GM12878 (cell line): ENCODE results near the gene TUBB. TPM values are rescaled to one million over a fixed set of nuclear protein-coding genes. Genes with fewer than 3 reads are reported as not detected.

Experiments
- ATAC-seq: fragments of 200-7000 bp; cut with Tn5 transposase; 3 replicates; pipeline ENCODE4 v1.9.1; 2020; ENCODE audit warnings: mild to moderate bottlenecking, moderate library complexity
- BruUV-seq: library from RNA; stranded (reverse); fragments of 400-500 nt; replicated peaks from 2 replicates; lab custom pipeline; 2021; lab: Mats Ljungman, UMichigan
- CTCF ChIA-PET: fragments of 300-600 bp; sonication (Branson Sonifier 250); formaldehyde crosslinking; extraction: SDS; loops from one replicate; lab custom pipeline; 2021; ENCODE audit warnings: inconsistent platforms; lab: Yijun Ruan, JAX
- POLR2A ChIA-PET: fragments of 350-600 bp; formaldehyde crosslinking; extraction: SDS; loops from one replicate; lab custom pipeline; 2021; ENCODE audit warnings: inconsistent platforms; lab: Charles Lee
- RAD21 ChIA-PET: fragments of 300-600 bp; sonication (Branson Sonifier 250); formaldehyde crosslinking; loops from one replicate; lab custom pipeline; 2023; ENCODE audit warnings: antibody characterized with exemption; ENCODE audit not compliant: unreplicated experiment; lab: Charles Lee
- SMC1A ChIA-PET: fragments of 300-600 bp; sonication (Branson Sonifier 250); formaldehyde crosslinking; loops from one replicate; lab custom pipeline; 2023; ENCODE audit not compliant: unreplicated experiment, uncharacterized antibody; lab: Charles Lee
- DNase-seq: peaks from one replicate; pipeline ENCODE4 v3.0.0-alpha.2; 2011; ENCODE audit warnings: low read depth, low spot score
- FAIRE-seq: peaks from 3 replicates; lab custom pipeline; 2011; peaks lifted over from hg19 to GRCh38; lab: Jason Lieb, UNC
- H2AFZ ChIP-seq: 2 replicates; pipeline ENCODE4 v1.6.0; 2011; ENCODE audit warnings: low read depth, low read length, control low read depth; ENCODE audit not compliant: control insufficient read depth
- H3K27ac ChIP-seq: 2 replicates; pipeline ENCODE4 v1.5.1; 2011; ENCODE audit warnings: control low read depth; ENCODE audit not compliant: control insufficient read depth, insufficient read depth
- H3K27me3 ChIP-seq, 2 experiments: replicated peaks in 1 of 2; 2 replicates each; pipeline versions ENCODE4 v1.6.0 to v1.6.1; 2011; ENCODE audit warnings: low read length in 1 of 2; ENCODE audit not compliant: control insufficient read depth in 2 of 2, insufficient read depth in 2 of 2
- H3K36me3 ChIP-seq, 2 experiments: 2 replicates each; pipeline ENCODE4 v1.5.1; 2011; ENCODE audit warnings: low read length in 1 of 2; ENCODE audit not compliant: control insufficient read depth in 2 of 2, insufficient read depth in 2 of 2
- H3K4me1 ChIP-seq: 2 replicates; pipeline ENCODE4 v1.6.1; 2011; ENCODE audit warnings: mild to moderate bottlenecking, low read length, moderate library complexity, mixed read lengths; ENCODE audit not compliant: control insufficient read depth, insufficient read depth
- H3K4me2 ChIP-seq: 2 replicates; pipeline ENCODE4 v1.6.0; 2011; ENCODE audit warnings: control low read depth; ENCODE audit not compliant: control insufficient read depth, insufficient read depth
- H3K4me3 ChIP-seq: fragments of 200-600 bp; sonication (generic); 2 replicates; pipeline ENCODE4 v1.5.1; 2016
- H3K79me2 ChIP-seq: 2 replicates; pipeline ENCODE4 v1.6.0; 2011; ENCODE audit warnings: low read length; ENCODE audit not compliant: control insufficient read depth, insufficient read depth
- H3K9ac ChIP-seq: 2 replicates; pipeline ENCODE4 v1.8.0; 2011; ENCODE audit warnings: low read length, control low read depth, mixed read lengths; ENCODE audit not compliant: control insufficient read depth, insufficient read depth
- H3K9me3 ChIP-seq: replicated peaks from 3 replicates; pipeline ENCODE4 v1.5.1; 2011; ENCODE audit warnings: mild to moderate bottlenecking, low read length; ENCODE audit not compliant: control insufficient read depth, insufficient read depth
- H4K20me1 ChIP-seq: 2 replicates; pipeline ENCODE4 v1.6.0; 2011; ENCODE audit not compliant: control insufficient read depth, insufficient read depth
- HSF1 ChIP-seq: fragments of 150-350 bp; IDR thresholded peaks from 2 replicates; pipeline ENCODE4 v1.6.1; 2014; ENCODE audit warnings: mild to moderate bottlenecking, low read depth, low read length
- JUND ChIP-seq: IDR thresholded peaks from 2 replicates; pipeline ENCODE4 v1.6.1; 2012; ENCODE audit warnings: low read depth, mild to moderate bottlenecking, low read length, improper control_type of control experiment, moderate library complexity
- MXI1 ChIP-seq: fragments of 150-350 bp; IDR thresholded peaks from 2 replicates; pipeline ENCODE4 v1.6.1; 2011; ENCODE audit warnings: low read depth, mild to moderate bottlenecking, inconsistent platforms, low read length, improper control_type of control experiment
- PKNOX1 ChIP-seq: fragments of 450-650 bp; IDR thresholded peaks from 2 replicates; pipeline ENCODE4 v1.6.1; 2016; ENCODE audit warnings: mild to moderate bottlenecking
- SIX5 ChIP-seq: IDR thresholded peaks from 2 replicates; pipeline ENCODE4 v1.6.1; 2011; ENCODE audit warnings: mild to moderate bottlenecking, low read depth, low read length, moderate library complexity; ENCODE audit not compliant: severe bottlenecking
- SREBF1 ChIP-seq: IDR thresholded peaks from 2 replicates; pipeline ENCODE4 v1.6.1; 2012; ENCODE audit warnings: mild to moderate bottlenecking, low read length
- SRF ChIP-seq, 2 experiments: IDR thresholded peaks; 2 replicates each; pipeline ENCODE4 v1.6.1; 2011; ENCODE audit warnings: low read depth in 2 of 2, low read length in 2 of 2, mild to moderate bottlenecking in 1 of 2, moderate library complexity in 1 of 2
- SUPT20H ChIP-seq: IDR thresholded peaks from 2 replicates; pipeline ENCODE4 v1.6.1; 2011; ENCODE audit warnings: low read depth, mild to moderate bottlenecking, low read length, moderate library complexity, borderline replicate concordance; ENCODE audit not compliant: control insufficient read depth
- ZNF207 ChIP-seq: fragments of 450-650 bp; IDR thresholded peaks from 2 replicates; pipeline ENCODE4 v1.6.1; 2014; ENCODE audit warnings: antibody characterized with exemption, mild to moderate bottlenecking, borderline replicate concordance
- WGBS: methylation state at CpG from one replicate; pipeline ENCODE4 v1.1.6; 2016; ENCODE audit warnings: low lambda C conversion rate; ENCODE audit not compliant: insufficient replicate concordance, insufficient coverage; ENCODE audit errors: missing lambda C conversion rate; 5-methylcytosine and 5-hydroxymethylcytosine counted together
- in situ Hi-C: fragments of 300-500 bp; cut with MboI; formaldehyde crosslinking; loops from 9 replicates; pipeline ENCODE4 v1.14.3; 2018; ENCODE audit warnings: mixed read lengths
- intact Hi-C: fragments of 100-400 bp; cut with micrococcal nuclease; formaldehyde crosslinking; loops from one replicate; pipeline ENCODE4 v1.14.2; 2022; ENCODE audit not compliant: unreplicated experiment
- polyA plus RNA-seq, 11 experiments: library from polyadenylated mRNA; depleted of rRNA in 4 of 11; unstranded in 6 of 11; stranded (reverse) in 5 of 11; fragments of >200 nt; fragmentation: Nextera tagmentation in 4 of 11; fragmentation: Illumina TruSeq in 1 of 11; extraction: Ambion mirVana in 4 of 11; extraction: Trizol in 1 of 11; gene quantifications; 1 replicate in 1 of 11; 2 replicates in 10 of 11; pipeline versions ENCODE4 v1.2.1 to v1.2.3, GENCODE V29; 2011 to 2016; ENCODE audit warnings: inconsistent platforms in 2 of 11, missing spikeins in 2 of 11, low read depth in 1 of 11
- total RNA-seq, 4 experiments: library from RNA; depleted of rRNA in 3 of 4; stranded (reverse); fragments of >200 nt in 3 of 4; fragmentation: Illumina TruSeq in 1 of 4; extraction: Trizol in 1 of 4; gene quantifications; 2 replicates each; pipeline versions ENCODE4 v1.2.1 to v1.2.3, GENCODE V29; 2013 to 2021
- TF ChIP-seq, protein P1 (sequence below): fragments of 450-650 bp; IDR thresholded peaks from 2 replicates; pipeline ENCODE4 v1.6.1; 2018; ENCODE audit warnings: borderline replicate concordance, mild to moderate bottlenecking; ENCODE audit not compliant: partially characterized antibody

The TUBB gene
- total and polyA plus RNA-seq, 10 of the 15 experiments (the other 5 are each of a cell fraction or from before 2014, with no cell fraction given), result 1,039 to 3,052 (median 1,656) TPM

DNA sequence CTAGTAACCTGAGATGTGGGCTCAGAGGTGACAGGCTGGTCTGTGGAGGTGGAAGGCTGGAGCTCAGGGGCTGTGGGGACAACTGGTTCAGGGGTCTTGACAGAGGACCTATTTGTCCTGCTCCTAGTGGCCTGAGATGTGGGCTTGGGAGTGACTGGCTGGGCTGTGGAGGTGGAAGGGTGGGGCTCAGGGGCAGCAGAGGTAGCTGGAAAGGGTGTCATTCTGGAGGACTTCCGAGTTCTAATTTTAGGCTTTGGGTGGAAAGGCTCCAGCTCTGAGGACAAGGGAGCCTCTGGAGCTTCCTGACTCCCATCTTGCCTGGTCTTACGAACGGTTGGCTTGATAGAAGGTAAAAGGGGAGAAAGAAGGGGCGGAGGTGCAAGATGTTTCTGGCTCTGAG, 14.5 kb upstream of the TUBB start:
- no peaks in the 10 kb centered on the region for H3K9me3 ChIP-seq
- CTCF ChIA-PET, result interaction anchor here (1.2 to 3.0 kb wide), 3 partner anchors 15 to 116 kb away, joined by 4 to 7 read pairs (median 5); partner anchors contain the start of gene NRM
- H3K4me1 ChIP-seq, result 0 out of 2 replicates have a peak, but pooled peaks cover 6% of the 10 kb centered on the region
- intact Hi-C loops, result no loop called here
- H3K4me2 ChIP-seq, result no peak overlapping the region
- H3K79me2 ChIP-seq, result no peaks in the 10 kb centered on the region
- 90% methylated on average over 1 of the region's 4 CpGs for WGBS
- no TSS peak for BruUV-seq
- H3K27me3 ChIP-seq, result no peaks in the 10 kb centered on the region
- H4K20me1 ChIP-seq, result no peaks in the 10 kb centered on the region
- POLR2A ChIA-PET, result interaction anchor here (1.5 to 2.3 kb wide), 2 partner anchors 13 to 15 kb away, joined by 3 to 7 read pairs; partner anchors contain the start of gene NRM
- in situ Hi-C loops, result no loop called here
- TF ChIP-seq SIX5 (no peak), ZNF207 (no peak), JUND (no peak)
- H3K27ac ChIP-seq, result no peak overlapping the region
- no peak overlapping the region for H3K4me3 ChIP-seq
- H3K36me3 ChIP-seq, result peaks cover 2 to 14% of the 10 kb centered on the region in 2 experiments
- RAD21 ChIA-PET, result no interaction called here
- FAIRE-seq (no peak), ATAC-seq (no peak), DNase-seq (no peak)
- no peak overlapping the region for H3K9ac ChIP-seq
- no peak overlapping the region for H2AFZ ChIP-seq
- SMC1A ChIA-PET, result interaction anchor here (1.0 to 1.5 kb wide), 3 partner anchors 11 to 25 kb away, joined by 3 read pairs; no protein-coding TSS in a partner anchor

DNA sequence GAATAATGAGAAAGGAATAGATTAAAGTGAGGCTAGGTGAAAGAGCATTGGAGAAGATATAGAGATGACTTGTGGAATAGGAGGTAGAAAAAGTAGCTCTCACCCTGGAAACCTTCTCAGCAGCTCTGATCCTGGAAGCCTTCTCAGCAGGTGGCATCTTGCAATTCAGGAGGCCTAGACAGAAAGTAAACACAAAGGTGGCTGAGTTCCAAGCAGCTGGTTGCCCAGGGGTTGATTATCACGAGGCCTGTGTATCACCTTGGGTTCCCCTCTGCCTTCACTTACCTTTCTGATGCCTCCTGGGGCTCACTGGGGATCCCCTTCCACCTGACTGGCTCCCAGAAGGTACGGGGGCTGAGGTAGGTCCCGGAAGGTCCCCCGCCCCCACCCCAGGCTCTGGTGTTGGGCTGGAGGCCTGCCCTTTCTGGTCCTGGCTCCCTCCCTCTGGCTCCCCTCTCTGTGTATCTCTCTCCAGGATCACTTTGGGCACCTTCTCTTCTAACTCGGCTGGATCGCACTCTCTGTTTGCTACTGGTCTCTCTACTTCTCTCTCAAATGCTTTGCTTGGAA, 12.8 kb upstream of the TUBB start:
- ChIA-PET RAD21 (no interaction called here), SMC1A (no interaction called here), CTCF (interaction anchor here (0.9 to 1.2 kb wide), 3 partner anchors 10 to 27 kb away, joined by 3 to 4 read pairs (median 3); no protein-coding TSS in a partner anchor), POLR2A (interaction anchor here (1.8 to 2.3 kb wide), 2 partner anchors 10 to 15 kb away, joined by 4 to 7 read pairs; no protein-coding TSS in a partner anchor)
- Histone ChIP-seq H3K4me3 (no peak overlapping the region), H3K9me3 (no peaks in the 10 kb centered on the region), H3K4me2 (no peak overlapping the region), H3K27me3 (no peaks in the 10 kb centered on the region), H2AFZ (no peak overlapping the region), H4K20me1 (no peaks in the 10 kb centered on the region), H3K27ac (no peak overlapping the region), H3K79me2 (no peaks in the 10 kb centered on the region; the same call in none of the 2 replicates), H3K4me1 (peaks cover 18% of the 10 kb centered on the region), H3K9ac (no peak overlapping the region), H3K36me3 (peaks cover 4 to 12% of the 10 kb centered on the region in 2 experiments)
- in situ Hi-C loops (no loop called here), intact Hi-C loops (no loop called here)
- no peak for DNase-seq
- ATAC-seq, result no peak
- BruUV-seq, result no TSS peak
- FAIRE-seq, result no peak
- WGBS, result 38% methylated on average over 6 of the region's 6 CpGs
- TF ChIP-seq HSF1 (no peak), SREBF1 (no peak), PKNOX1 (no peak), MXI1 (no peak), SUPT20H (no peak), SRF (IDR thresholded peaks at IDR 0.05; ENCODE audit: low read depth in 2 of 2, low read length in 2 of 2) (no peak)
- TF ChIP-seq, protein P1, sequence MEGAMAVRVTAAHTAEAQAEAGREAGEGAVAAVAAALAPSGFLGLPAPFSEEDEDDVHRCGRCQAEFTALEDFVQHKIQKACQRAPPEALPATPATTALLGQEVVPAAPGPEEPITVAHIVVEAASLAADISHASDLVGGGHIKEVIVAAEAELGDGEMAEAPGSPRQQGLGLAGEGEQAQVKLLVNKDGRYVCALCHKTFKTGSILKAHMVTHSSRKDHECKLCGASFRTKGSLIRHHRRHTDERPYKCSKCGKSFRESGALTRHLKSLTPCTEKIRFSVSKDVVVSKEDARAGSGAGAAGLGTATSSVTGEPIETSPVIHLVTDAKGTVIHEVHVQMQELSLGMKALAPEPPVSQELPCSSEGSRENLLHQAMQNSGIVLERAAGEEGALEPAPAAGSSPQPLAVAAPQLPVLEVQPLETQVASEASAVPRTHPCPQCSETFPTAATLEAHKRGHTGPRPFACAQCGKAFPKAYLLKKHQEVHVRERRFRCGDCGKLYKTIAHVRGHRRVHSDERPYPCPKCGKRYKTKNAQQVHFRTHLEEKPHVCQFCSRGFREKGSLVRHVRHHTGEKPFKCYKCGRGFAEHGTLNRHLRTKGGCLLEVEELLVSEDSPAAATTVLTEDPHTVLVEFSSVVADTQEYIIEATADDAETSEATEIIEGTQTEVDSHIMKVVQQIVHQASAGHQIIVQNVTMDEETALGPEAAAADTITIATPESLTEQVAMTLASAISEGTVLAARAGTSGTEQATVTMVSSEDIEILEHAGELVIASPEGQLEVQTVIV, result no peak
